WTC11 (cell line): ENCODE results near the gene KLHL22. TPM values are rescaled to one million over a fixed set of nuclear protein-coding genes. Genes with fewer than 3 reads are reported as not detected.

Experiments used
- ATAC-seq: fragments of 200-7000 bp; cut with Tn5 transposase; 2 replicates; pipeline ENCODE4 v1.10.0; 2021; ENCODE audit warnings: mild to moderate bottlenecking, moderate library complexity
- CTCF ChIA-PET: fragments of 300-600 bp; sonication (Branson Sonifier 250); formaldehyde crosslinking; loops from one replicate; lab custom pipeline; 2021; ENCODE audit warnings: antibody characterized with exemption; lab: Charles Lee
- POLR2A ChIA-PET: fragments of 350-600 bp; sonication (Branson Sonifier 250); formaldehyde crosslinking; loops from one replicate; lab custom pipeline; 2021; ENCODE audit warnings: antibody characterized with exemption; lab: Charles Lee
- DNase-seq: peaks from one replicate; pipeline ENCODE4 v3.0.0; 2021; ENCODE audit warnings: low spot score
- H3K27ac Mint-ChIP-seq: 2 replicates; pipeline ENCODE4 v1.8.0; 2021; ENCODE audit warnings: mixed read lengths
- H3K27me3 Mint-ChIP-seq: 2 replicates; pipeline ENCODE4 v1.8.0; 2021; ENCODE audit warnings: low read depth, mild to moderate bottlenecking, moderate library complexity, mixed read lengths
- H3K36me3 Mint-ChIP-seq: 2 replicates; pipeline ENCODE4 v1.8.0; 2021; ENCODE audit warnings: mixed read lengths
- H3K4me1 Mint-ChIP-seq: 2 replicates; pipeline ENCODE4 v1.8.0; 2022; ENCODE audit warnings: mixed read lengths
- H3K4me3 Mint-ChIP-seq: 2 replicates; pipeline ENCODE4 v1.8.0; 2021; ENCODE audit warnings: mild to moderate bottlenecking, moderate library complexity, mixed read lengths
- H3K9me3 Mint-ChIP-seq: 2 replicates; pipeline ENCODE4 v1.8.0; 2021; ENCODE audit warnings: mixed read lengths
- CBFB ChIP-seq: sonication (generic); formaldehyde crosslinking; IDR thresholded peaks from 2 replicates; pipeline ENCODE4 v1.8.1; 2022; ENCODE audit warnings: mild to moderate bottlenecking, low read depth, missing genetic modification reagents
- CREM ChIP-seq: sonication (generic); formaldehyde crosslinking; IDR thresholded peaks from 2 replicates; pipeline ENCODE4 v1.8.1; 2022; ENCODE audit warnings: mild to moderate bottlenecking, missing genetic modification reagents, moderate library complexity
- FOXJ3 ChIP-seq: sonication (generic); formaldehyde crosslinking; IDR thresholded peaks from 2 replicates; pipeline ENCODE4 v1.9.0; 2021; ENCODE audit warnings: missing genetic modification reagents, mild to moderate bottlenecking, borderline replicate concordance
- FOXK1 ChIP-seq: sonication (generic); formaldehyde crosslinking; IDR thresholded peaks from 2 replicates; pipeline ENCODE4 v1.8.0; 2022; ENCODE audit warnings: mild to moderate bottlenecking, moderate library complexity, missing genetic modification reagents
- FOXP4 ChIP-seq: sonication (generic); formaldehyde crosslinking; IDR thresholded peaks from 2 replicates; pipeline ENCODE4 v1.8.0; 2022; ENCODE audit warnings: mild to moderate bottlenecking, missing genetic modification reagents
- HMGA2 ChIP-seq: fragments of 250-450 bp; sonication (Bioruptor Pico); IDR thresholded peaks from 2 replicates; pipeline ENCODE4 v1.4.0; 2021; ENCODE audit warnings: mild to moderate bottlenecking, moderate library complexity
- JAZF1 ChIP-seq: fragments of 250-450 bp; sonication (Bioruptor Pico); IDR thresholded peaks from 2 replicates; pipeline ENCODE4 v1.9.0; 2021; ENCODE audit warnings: moderate library complexity, mild to moderate bottlenecking, inconsistent platforms
- KAT7 ChIP-seq: sonication (generic); formaldehyde crosslinking; IDR thresholded peaks from 2 replicates; pipeline ENCODE4 v1.8.1; 2023; ENCODE audit warnings: missing genetic modification reagents, mild to moderate bottlenecking, borderline replicate concordance
- NR2C2 ChIP-seq: sonication (generic); formaldehyde crosslinking; IDR thresholded peaks from 2 replicates; pipeline ENCODE4 v1.8.0; 2022; ENCODE audit warnings: mild to moderate bottlenecking, missing genetic modification reagents
- OVOL2 ChIP-seq: fragments of 250-450 bp; sonication (Bioruptor Pico); IDR thresholded peaks from 2 replicates; pipeline ENCODE4 v1.9.0; 2021; ENCODE audit warnings: mild to moderate bottlenecking, borderline replicate concordance
- PRRX2 ChIP-seq: fragments of 250-450 bp; sonication (Bioruptor Pico); IDR thresholded peaks from 2 replicates; pipeline ENCODE4 v1.8.0; 2021; ENCODE audit warnings: mild to moderate bottlenecking
- RORB ChIP-seq: fragments of 250-450 bp; sonication (Bioruptor Pico); IDR thresholded peaks from 2 replicates; pipeline ENCODE4 v1.9.0; 2021; ENCODE audit warnings: mild to moderate bottlenecking
- SMAD3 ChIP-seq: sonication (generic); formaldehyde crosslinking; IDR thresholded peaks from 2 replicates; pipeline ENCODE4 v1.8.0; 2022; ENCODE audit warnings: missing genetic modification reagents, mild to moderate bottlenecking, borderline replicate concordance
- USF1 ChIP-seq: sonication (generic); formaldehyde crosslinking; IDR thresholded peaks from 2 replicates; pipeline ENCODE4 v1.8.0; 2022; ENCODE audit warnings: mild to moderate bottlenecking, missing genetic modification reagents
- ZBTB21 ChIP-seq: sonication (generic); formaldehyde crosslinking; IDR thresholded peaks from 2 replicates; pipeline ENCODE4 v1.8.1; 2023; ENCODE audit warnings: mild to moderate bottlenecking, missing genetic modification reagents, borderline replicate concordance
- ZNF317 ChIP-seq: sonication (generic); formaldehyde crosslinking; IDR thresholded peaks from 2 replicates; pipeline ENCODE4 v1.8.1; 2023; ENCODE audit warnings: low read depth, mild to moderate bottlenecking, moderate library complexity, missing genetic modification reagents, borderline replicate concordance
- ZNF532 ChIP-seq: fragments of 250-450 bp; sonication (Bioruptor Pico); IDR thresholded peaks from 2 replicates; pipeline ENCODE4 v1.9.0; 2021; ENCODE audit warnings: mild to moderate bottlenecking, borderline replicate concordance
- total RNA-seq: library from RNA; stranded (reverse); gene quantifications from 3 replicates; pipeline ENCODE4 v1.2.3, GENCODE V29; 2021
- TF ChIP-seq, protein P1 (sequence below): sonication (generic); formaldehyde crosslinking; IDR thresholded peaks from 2 replicates; pipeline ENCODE4 v1.8.1; 2023; ENCODE audit warnings: mild to moderate bottlenecking, missing genetic modification reagents, moderate library complexity
- TF ChIP-seq, protein P2 (sequence below): sonication (generic); formaldehyde crosslinking; conservative IDR thresholded peaks from 2 replicates; pipeline ENCODE4 v1.8.1; 2022; ENCODE audit warnings: mild to moderate bottlenecking, missing genetic modification reagents
- TF ChIP-seq, protein P3 (sequence below): sonication (generic); formaldehyde crosslinking; IDR thresholded peaks from 2 replicates; pipeline ENCODE4 v1.8.0; 2022; ENCODE audit warnings: mild to moderate bottlenecking, missing genetic modification reagents
- TF ChIP-seq, protein P4 (sequence below): fragments of 250-450 bp; sonication (Bioruptor Pico); IDR thresholded peaks from 2 replicates; pipeline ENCODE4 v1.8.0; 2021; ENCODE audit warnings: mild to moderate bottlenecking
- TF ChIP-seq, protein P5 (sequence below): sonication (generic); formaldehyde crosslinking; IDR thresholded peaks from 2 replicates; pipeline ENCODE4 v1.8.1; 2022; ENCODE audit warnings: missing genetic modification reagents, borderline replicate concordance

The KLHL22 gene
- total RNA-seq, 1 experiment from 2014 or later = 15.7 TPM

DNA sequence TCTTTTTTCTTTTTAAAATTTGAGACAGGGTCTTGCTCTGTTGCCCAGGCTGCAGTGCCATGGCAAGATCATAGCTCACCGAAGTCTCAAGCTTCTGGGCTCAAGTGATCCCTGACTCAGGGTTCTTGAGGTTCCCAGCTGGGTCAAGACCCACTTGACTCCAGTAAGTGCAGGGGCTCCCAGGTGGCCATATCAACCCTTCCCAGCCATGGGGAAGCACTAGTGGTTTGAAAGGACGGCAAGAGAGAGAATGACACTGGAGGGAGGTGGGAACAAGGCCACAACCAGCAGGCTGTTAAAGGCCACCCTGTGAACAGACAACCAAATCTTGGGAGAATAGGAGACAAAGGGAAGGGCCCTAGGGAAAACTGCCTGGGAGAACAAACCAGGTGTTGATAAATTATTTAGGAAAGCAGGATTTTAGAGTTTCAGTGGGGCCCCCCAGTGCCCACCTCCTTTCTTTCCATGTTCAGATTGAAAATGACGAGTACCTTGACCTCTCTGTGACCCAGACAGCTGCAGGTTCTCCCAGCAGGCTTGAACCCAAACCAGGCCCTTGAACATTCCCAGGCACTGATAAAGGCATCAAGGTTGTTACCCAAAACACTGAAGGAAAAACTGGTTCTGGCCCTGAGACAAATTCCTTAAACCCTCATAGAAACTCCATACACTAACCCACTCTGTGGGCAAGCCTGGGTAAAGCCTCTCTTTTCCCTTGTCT is 28.8 kb downstream of the KLHL22 start:
- Mint-ChIP-seq H3K27ac (no peak overlapping the region), H3K36me3 (peaks cover 3% of the 10 kb centered on the region; the same call in 1 of the 2 replicates), H3K9me3 (no peaks in the 10 kb centered on the region), H3K4me3 (no peak overlapping the region), H3K27me3 (no peaks in the 10 kb centered on the region), H3K4me1 (peaks cover 12% of the 10 kb centered on the region)
- TF ChIP-seq, protein P1, sequence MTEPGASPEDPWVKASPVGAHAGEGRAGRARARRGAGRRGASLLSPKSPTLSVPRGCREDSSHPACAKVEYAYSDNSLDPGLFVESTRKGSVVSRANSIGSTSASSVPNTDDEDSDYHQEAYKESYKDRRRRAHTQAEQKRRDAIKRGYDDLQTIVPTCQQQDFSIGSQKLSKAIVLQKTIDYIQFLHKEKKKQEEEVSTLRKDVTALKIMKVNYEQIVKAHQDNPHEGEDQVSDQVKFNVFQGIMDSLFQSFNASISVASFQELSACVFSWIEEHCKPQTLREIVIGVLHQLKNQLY (CRISPR knock-in tag) = no peak
- TF ChIP-seq HMGA2 (no peak), FOXJ3 (CRISPR knock-in tag) (no peak), NR2C2 (CRISPR knock-in tag) (no peak), ZBTB21 (CRISPR knock-in tag) (no peak), RORB (CRISPR knock-in tag) (no peak), ZNF317 (CRISPR knock-in tag) (no peak), CREM (CRISPR knock-in tag) (no peak), JAZF1 (no peak), FOXK1 (no peak), USF1 (CRISPR knock-in tag) (no peak), OVOL2 (CRISPR knock-in tag) (no peak)
- TF ChIP-seq, protein P2, sequence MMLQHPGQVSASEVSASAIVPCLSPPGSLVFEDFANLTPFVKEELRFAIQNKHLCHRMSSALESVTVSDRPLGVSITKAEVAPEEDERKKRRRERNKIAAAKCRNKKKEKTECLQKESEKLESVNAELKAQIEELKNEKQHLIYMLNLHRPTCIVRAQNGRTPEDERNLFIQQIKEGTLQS = no peak
- TF ChIP-seq, protein P3, sequence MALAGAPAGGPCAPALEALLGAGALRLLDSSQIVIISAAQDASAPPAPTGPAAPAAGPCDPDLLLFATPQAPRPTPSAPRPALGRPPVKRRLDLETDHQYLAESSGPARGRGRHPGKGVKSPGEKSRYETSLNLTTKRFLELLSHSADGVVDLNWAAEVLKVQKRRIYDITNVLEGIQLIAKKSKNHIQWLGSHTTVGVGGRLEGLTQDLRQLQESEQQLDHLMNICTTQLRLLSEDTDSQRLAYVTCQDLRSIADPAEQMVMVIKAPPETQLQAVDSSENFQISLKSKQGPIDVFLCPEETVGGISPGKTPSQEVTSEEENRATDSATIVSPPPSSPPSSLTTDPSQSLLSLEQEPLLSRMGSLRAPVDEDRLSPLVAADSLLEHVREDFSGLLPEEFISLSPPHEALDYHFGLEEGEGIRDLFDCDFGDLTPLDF (CRISPR knock-in tag) = no peak
- DNase-seq (no peak), ATAC-seq (no peak)
- CTCF ChIA-PET = interaction anchor here (0.6 to 4.8 kb wide), 2 partner anchors 14 to 49 kb away, joined by 4 to 31 read pairs; no protein-coding TSS in a partner anchor
- POLR2A ChIA-PET = interaction anchor here (0.9 kb wide), 1 partner anchor 18 kb away, joined by 3 read pairs; no protein-coding TSS in a partner anchor

GRCh38 chr22:20465759-20466077 is 29.9 kb downstream of the KLHL22 start:
- H3K9me3 Mint-ChIP-seq = no peaks in the 10 kb centered on the region
- peaks cover 12% of the 10 kb centered on the region for H3K4me1 Mint-ChIP-seq
- ATAC-seq (no peak), DNase-seq (no peak)
- POLR2A ChIA-PET = no interaction called here
- CTCF ChIA-PET = interaction anchor here (0.7 to 4.8 kb wide), 2 partner anchors 47 to 151 kb away, joined by 4 to 31 read pairs; no protein-coding TSS in a partner anchor
- H3K36me3 Mint-ChIP-seq = peaks cover 3% of the 10 kb centered on the region; the same call in 1 of the 2 replicates
- no peak overlapping the region for H3K27ac Mint-ChIP-seq
- no peak overlapping the region for H3K4me3 Mint-ChIP-seq
- H3K27me3 Mint-ChIP-seq = no peaks in the 10 kb centered on the region
- TF ChIP-seq ZNF532 (CRISPR knock-in tag) = no peak
- no peak for TF ChIP-seq KAT7 (CRISPR knock-in tag)
- TF ChIP-seq, protein P4, sequence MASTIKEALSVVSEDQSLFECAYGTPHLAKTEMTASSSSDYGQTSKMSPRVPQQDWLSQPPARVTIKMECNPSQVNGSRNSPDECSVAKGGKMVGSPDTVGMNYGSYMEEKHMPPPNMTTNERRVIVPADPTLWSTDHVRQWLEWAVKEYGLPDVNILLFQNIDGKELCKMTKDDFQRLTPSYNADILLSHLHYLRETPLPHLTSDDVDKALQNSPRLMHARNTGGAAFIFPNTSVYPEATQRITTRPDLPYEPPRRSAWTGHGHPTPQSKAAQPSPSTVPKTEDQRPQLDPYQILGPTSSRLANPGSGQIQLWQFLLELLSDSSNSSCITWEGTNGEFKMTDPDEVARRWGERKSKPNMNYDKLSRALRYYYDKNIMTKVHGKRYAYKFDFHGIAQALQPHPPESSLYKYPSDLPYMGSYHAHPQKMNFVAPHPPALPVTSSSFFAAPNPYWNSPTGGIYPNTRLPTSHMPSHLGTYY (CRISPR knock-in tag) = no peak
- TF ChIP-seq PRRX2 (CRISPR knock-in tag) = no peak
- TF ChIP-seq, protein P1 (CRISPR knock-in tag) = no peak
- TF ChIP-seq SMAD3 (CRISPR knock-in tag) = no peak
- TF ChIP-seq FOXP4 (CRISPR knock-in tag) = no peak
- TF ChIP-seq, protein P5, sequence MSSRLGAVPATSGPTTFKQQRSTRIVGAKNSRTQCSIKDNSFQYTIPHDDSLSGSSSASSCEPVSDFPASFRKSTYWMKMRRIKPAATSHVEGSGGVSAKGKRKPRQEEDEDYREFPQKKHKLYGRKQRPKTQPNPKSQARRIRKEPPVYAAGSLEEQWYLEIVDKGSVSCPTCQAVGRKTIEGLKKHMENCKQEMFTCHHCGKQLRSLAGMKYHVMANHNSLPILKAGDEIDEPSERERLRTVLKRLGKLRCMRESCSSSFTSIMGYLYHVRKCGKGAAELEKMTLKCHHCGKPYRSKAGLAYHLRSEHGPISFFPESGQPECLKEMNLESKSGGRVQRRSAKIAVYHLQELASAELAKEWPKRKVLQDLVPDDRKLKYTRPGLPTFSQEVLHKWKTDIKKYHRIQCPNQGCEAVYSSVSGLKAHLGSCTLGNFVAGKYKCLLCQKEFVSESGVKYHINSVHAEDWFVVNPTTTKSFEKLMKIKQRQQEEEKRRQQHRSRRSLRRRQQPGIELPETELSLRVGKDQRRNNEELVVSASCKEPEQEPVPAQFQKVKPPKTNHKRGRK = no peak
- no peak for TF ChIP-seq CBFB
